NCI-H2196 treated with DMSO at 0.1 percent for 48 hours (cell line): ENCODE measurements around the gene NPPA.
"Not testable (repeated sequence)": the region's sequence is repeated elsewhere in the genome, so short reads cannot be mapped to it uniquely, and the experiment has no call there.

Source experiments
- DNase-seq: peaks from one replicate; lab custom pipeline; 2025; ENCODE audit not compliant: unreplicated experiment; lab: John Stamatoyannopoulos, UW

NPPA gene

GRCh38 chr1:11847667-11848372 lies at the start of gene NPPA:
Gene NPPA (minus strand): TSS chr1:11847783. CDS start chr1:11847684, 99 bp downstream.
- DNase-seq, result peak; percentile 86

GRCh38 chr1:11894501-11894900 lies 46.9 kb upstream of the NPPA start:
- not testable (repeated sequence) for DNase-seq

DNA sequence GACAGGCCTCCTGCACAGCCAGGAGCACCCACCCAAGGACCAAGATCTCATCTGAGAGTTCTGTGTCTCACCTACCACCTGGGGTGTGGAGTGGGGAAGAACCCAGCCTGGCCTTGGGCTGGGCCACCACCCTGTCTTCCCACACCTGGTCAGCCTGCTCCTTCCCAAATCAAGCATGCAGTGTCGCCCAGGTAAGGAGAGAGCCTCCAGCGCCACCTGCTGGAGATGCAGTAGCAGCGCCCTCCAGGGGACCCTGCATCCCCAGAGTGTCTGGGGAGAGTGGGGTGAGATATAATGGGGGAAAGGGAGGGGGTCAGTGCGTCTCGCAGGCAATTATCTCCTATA lies 46.3 kb upstream of the NPPA start:
- peak; percentile 43 for DNase-seq

- DNase-seq, result no peak
Measured at GRCh38 chr1:11891433-11892186, 44.0 kb upstream of the NPPA start.

DNA sequence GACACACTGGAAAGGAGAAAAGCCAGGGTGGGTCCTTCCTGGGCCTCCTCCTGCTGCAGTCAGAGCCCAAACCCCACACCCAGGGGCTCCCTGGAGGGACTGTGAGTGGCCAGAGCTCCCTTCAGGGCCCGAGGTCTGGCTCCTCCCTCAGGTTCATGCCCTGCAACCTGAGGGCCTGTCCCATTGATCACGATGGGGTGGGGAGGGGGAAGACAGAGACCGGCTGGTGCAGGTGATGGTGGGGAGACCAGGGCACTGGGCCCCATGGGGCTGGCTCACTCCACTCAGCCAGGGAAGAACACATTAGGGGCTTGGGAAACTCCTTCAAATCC lies 41.3 kb upstream of the NPPA start:
- no peak for DNase-seq

- no peak for DNase-seq
Measured at GRCh38 chr1:11888206-11888876, 40.8 kb upstream of the NPPA start.

GRCh38 chr1:11887666-11888007 lies 40.1 kb upstream of the NPPA start:
- no peak for DNase-seq

DNA sequence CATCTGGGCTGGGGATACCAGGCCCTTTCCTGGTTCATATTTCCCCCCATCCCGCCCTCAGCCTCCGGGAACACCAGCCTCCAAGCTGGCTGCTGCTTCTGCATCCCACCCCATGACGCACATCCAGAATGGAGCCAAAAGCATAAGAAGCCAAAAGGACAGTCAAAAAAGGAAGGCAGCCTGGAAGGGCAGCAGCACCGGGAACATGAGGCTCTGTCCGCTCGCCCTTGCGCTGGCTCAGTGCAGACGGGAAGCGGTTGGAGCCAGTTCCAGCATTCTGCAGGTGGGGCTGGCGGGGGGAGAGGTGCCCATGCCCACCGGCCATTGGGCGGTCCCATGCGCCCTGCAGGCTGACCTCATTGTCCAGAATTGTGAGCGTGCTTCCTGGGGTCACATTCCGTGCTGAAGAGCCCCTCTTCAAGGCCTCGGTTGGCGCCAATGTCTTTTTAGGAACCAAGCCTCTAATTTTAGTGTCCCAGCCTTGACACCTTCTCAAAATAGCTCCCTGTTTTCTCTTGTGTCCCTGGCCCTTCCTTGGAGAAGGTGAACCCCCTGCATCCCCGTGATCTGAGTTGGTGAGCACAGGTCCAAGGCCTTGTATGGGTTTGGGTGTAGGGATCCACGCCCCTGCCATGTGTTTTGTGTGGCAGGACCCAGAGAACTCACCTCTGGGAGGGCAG lies 39.5 kb upstream of the NPPA start:
- DNase-seq, result no peak

DNA sequence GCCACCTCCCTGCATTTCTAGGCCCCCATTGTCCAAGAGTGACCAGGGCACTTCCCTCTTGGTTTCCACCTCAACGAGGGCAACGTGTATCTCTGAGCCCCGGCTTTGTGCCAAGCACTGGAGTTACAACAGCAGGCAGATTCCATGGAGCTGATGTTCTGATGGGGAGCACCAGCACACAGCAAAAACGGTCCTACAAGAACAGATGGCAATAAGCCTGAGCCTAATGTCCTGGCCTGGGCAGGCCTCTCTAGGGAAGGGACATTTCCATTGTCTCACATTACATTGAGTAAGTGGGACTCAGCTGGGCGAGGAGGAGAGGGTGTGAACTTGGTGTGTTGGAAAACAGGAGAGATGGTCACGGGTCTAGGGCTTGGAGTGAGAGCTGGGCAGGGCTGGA lies 38.3 kb upstream of the NPPA start:
- no peak for DNase-seq

DNA sequence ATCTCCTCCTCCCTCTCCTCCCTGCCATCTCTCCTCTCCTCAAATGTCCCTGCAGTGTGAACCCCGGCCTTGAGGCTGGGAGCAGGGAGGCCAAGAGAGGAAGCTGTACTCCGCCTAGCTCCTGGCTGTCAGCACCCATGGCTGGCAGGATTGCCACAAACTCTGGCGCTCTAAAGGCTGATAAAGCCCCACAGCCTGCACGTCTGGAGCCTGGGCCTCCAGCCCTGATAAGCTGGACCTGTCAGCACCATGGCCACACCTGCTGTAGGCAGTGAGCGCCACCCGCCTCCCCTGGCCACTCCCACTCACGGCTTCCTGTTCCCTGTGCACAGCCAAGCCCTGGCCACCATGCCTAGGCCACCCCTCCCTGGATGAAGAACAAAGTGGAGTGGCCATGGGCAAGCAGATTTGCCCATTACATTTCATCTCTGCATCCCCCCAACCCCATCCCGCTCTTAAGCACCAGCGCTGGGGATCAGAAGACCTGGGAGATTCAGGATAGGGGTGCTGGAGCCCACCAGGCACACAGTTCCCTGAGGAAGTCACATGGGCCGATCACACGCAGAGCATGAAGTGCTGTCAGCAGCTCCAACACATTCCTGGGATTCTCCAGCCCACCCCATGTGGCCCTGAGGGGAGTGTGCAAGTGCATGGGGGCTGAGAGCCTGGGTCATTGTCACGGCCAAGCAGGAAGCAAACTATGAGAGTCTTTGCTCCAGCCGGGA lies 35.4 kb upstream of the NPPA start:
- peak; percentile 63 for DNase-seq

GRCh38 chr1:11881749-11882441 lies 34.3 kb upstream of the NPPA start:
- no peak for DNase-seq

GRCh38 chr1:11880911-11881748 lies 33.5 kb upstream of the NPPA start:
- no peak for DNase-seq

GRCh38 chr1:11880181-11880575 lies 32.6 kb upstream of the NPPA start:
- no peak for DNase-seq

- DNase-seq, result no peak
Measured at GRCh38 chr1:11879311-11880180, 32.0 kb upstream of the NPPA start.

GRCh38 chr1:11878891-11879190 lies 31.3 kb upstream of the NPPA start:
- no peak for DNase-seq

GRCh38 chr1:11878081-11878890 lies 30.7 kb upstream of the NPPA start:
- DNase-seq, result no peak

DNA sequence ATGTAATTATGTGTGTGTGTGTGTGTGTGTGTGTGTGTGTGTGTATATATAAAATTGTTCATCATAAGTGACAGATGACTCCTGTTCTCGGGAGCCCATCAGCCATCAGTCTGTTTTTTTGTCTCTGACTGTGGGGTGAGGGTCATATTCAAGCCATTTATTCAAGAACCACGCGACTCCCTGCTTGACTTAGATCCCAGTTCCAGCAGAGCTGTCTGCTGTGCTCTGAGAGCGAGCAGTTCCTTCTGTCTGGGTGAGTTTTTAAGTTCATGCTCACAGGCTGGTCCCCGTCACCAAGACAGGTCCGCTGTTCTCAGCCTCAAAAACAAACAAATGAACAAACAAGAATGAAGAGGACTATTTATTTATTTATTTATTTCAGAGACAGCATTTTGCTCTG lies 29.5 kb upstream of the NPPA start:
- no peak for DNase-seq

- DNase-seq, result no peak
Measured at GRCh38 chr1:11875094-11875493, 27.5 kb upstream of the NPPA start.
